Astrocyte (in vitro differentiated cells and primary cell): ENCODE results near the gene VWF. TPM values are rescaled to one million over a fixed set of nuclear protein-coding genes. Genes with fewer than 3 reads are reported as not detected.

Experiments used
- DNase-seq: peaks from one replicate; pipeline ENCODE4 v3.0.0-alpha.2; 2010; ENCODE audit warnings: low read depth
- FAIRE-seq: peaks from 2 replicates; lab custom pipeline; 2011; peaks lifted over from hg19 to GRCh38; lab: Jason Lieb, UNC
- H2AFZ ChIP-seq: 2 replicates; pipeline ENCODE4 v1.6.0; 2012; ENCODE audit warnings: low read depth, low read length, inconsistent platforms
- H3K27ac ChIP-seq: 2 replicates; pipeline ENCODE4 v1.5.1; 2011; ENCODE audit warnings: low read depth, low read length, inconsistent platforms
- H3K27me3 ChIP-seq: 2 replicates; pipeline ENCODE4 v1.6.0; 2011; ENCODE audit warnings: low read length, inconsistent platforms; ENCODE audit not compliant: insufficient read depth
- H3K36me3 ChIP-seq: 2 replicates; pipeline ENCODE4 v1.5.1; 2011; ENCODE audit warnings: low read length, inconsistent platforms; ENCODE audit not compliant: insufficient read depth
- H3K4me1 ChIP-seq: 2 replicates; pipeline ENCODE4 v1.5.1; 2011; ENCODE audit warnings: low read length, inconsistent platforms; ENCODE audit not compliant: insufficient read depth
- H3K4me2 ChIP-seq: 2 replicates; pipeline ENCODE4 v1.6.0; 2012; ENCODE audit warnings: low read length, inconsistent platforms
- H3K4me3 ChIP-seq: 2 replicates; pipeline ENCODE4 v1.5.1; 2011; ENCODE audit warnings: low read depth, mild to moderate bottlenecking, low read length, inconsistent platforms; ENCODE audit not compliant: insufficient read depth
- H3K79me2 ChIP-seq: 2 replicates; pipeline ENCODE4 v1.6.0; 2012; ENCODE audit warnings: mild to moderate bottlenecking, low read length, inconsistent platforms; ENCODE audit not compliant: insufficient read depth
- H3K9ac ChIP-seq: 2 replicates; pipeline ENCODE4 v1.6.0; 2012; ENCODE audit warnings: mild to moderate bottlenecking, low read length, inconsistent platforms
- H3K9me3 ChIP-seq: 2 replicates; pipeline ENCODE4 v1.5.1; 2012; ENCODE audit warnings: low read depth, mild to moderate bottlenecking, low read length, inconsistent platforms; ENCODE audit not compliant: insufficient read depth
- H4K20me1 ChIP-seq: 2 replicates; pipeline ENCODE4 v1.6.0; 2012; ENCODE audit warnings: low read length, inconsistent platforms; ENCODE audit not compliant: insufficient read depth
- H3K27ac Mint-ChIP-seq: one replicate; pipeline ENCODE4 v1.8.0; 2021; ENCODE audit warnings: mild to moderate bottlenecking, mixed read lengths; ENCODE audit not compliant: unreplicated experiment
- H3K27me3 Mint-ChIP-seq: one replicate; pipeline ENCODE4 v1.8.0; 2021; ENCODE audit warnings: low read depth, mixed read lengths; ENCODE audit not compliant: unreplicated experiment
- H3K36me3 Mint-ChIP-seq: one replicate; pipeline ENCODE4 v1.8.0; 2021; ENCODE audit warnings: low read depth, mixed read lengths; ENCODE audit not compliant: unreplicated experiment
- H3K4me1 Mint-ChIP-seq: one replicate; pipeline ENCODE4 v1.8.0; 2021; ENCODE audit warnings: low read depth, mixed read lengths; ENCODE audit not compliant: unreplicated experiment
- H3K4me3 Mint-ChIP-seq: one replicate; pipeline ENCODE4 v1.8.0; 2021; ENCODE audit warnings: mild to moderate bottlenecking, moderate library complexity, mixed read lengths; ENCODE audit not compliant: unreplicated experiment
- H3K9me3 Mint-ChIP-seq: one replicate; pipeline ENCODE4 v1.8.0; 2021; ENCODE audit warnings: mild to moderate bottlenecking, mixed read lengths; ENCODE audit not compliant: unreplicated experiment
- EZH2 ChIP-seq: IDR thresholded peaks from 2 replicates; pipeline ENCODE4 v1.6.1; 2012; ENCODE audit warnings: mild to moderate bottlenecking, low read length, inconsistent platforms; ENCODE audit not compliant: insufficient read depth
- total RNA-seq: library from RNA; stranded (reverse); gene quantifications from 2 replicates; pipeline ENCODE4 v1.2.1, GENCODE V29; 2021
- TF ChIP-seq, protein P1 (sequence below): IDR thresholded peaks from 2 replicates; pipeline ENCODE4 v1.5.1; 2011; ENCODE audit warnings: low read depth, mild to moderate bottlenecking, inconsistent platforms, low read length, moderate library complexity; ENCODE audit not compliant: insufficient read depth

The VWF gene
- total RNA-seq, 1 donor from 2014 or later: 0.23 TPM

GRCh38 chr12:6052940-6053329 is 71.5 kb downstream of the VWF start:
- no peak for TF ChIP-seq EZH2
- TF ChIP-seq, protein P1, sequence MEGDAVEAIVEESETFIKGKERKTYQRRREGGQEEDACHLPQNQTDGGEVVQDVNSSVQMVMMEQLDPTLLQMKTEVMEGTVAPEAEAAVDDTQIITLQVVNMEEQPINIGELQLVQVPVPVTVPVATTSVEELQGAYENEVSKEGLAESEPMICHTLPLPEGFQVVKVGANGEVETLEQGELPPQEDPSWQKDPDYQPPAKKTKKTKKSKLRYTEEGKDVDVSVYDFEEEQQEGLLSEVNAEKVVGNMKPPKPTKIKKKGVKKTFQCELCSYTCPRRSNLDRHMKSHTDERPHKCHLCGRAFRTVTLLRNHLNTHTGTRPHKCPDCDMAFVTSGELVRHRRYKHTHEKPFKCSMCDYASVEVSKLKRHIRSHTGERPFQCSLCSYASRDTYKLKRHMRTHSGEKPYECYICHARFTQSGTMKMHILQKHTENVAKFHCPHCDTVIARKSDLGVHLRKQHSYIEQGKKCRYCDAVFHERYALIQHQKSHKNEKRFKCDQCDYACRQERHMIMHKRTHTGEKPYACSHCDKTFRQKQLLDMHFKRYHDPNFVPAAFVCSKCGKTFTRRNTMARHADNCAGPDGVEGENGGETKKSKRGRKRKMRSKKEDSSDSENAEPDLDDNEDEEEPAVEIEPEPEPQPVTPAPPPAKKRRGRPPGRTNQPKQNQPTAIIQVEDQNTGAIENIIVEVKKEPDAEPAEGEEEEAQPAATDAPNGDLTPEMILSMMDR: no peak
- Histone ChIP-seq H2AFZ (no peak overlapping the region), H3K4me2 (peak overlapping the region; percentile 52)

GRCh38 chr12:6052206-6052939 is 72.1 kb downstream of the VWF start:
- no peak overlapping the region for H3K27ac Mint-ChIP-seq
- FAIRE-seq: no peak
- Histone ChIP-seq H3K27me3 (no peaks in the 10 kb centered on the region), H3K36me3 (no peaks in the 10 kb centered on the region), H4K20me1 (no peaks in the 10 kb centered on the region), H3K9me3 (no peaks in the 10 kb centered on the region), H3K4me1 (peaks cover 28% of the 10 kb centered on the region), H3K79me2 (no peaks in the 10 kb centered on the region), H3K4me3 (no peak overlapping the region), H3K9ac (no peak overlapping the region), H3K27ac (no peak overlapping the region), H3K4me2 (no peak overlapping the region), H2AFZ (no peak overlapping the region)
- H3K4me1 Mint-ChIP-seq: peaks cover 18% of the 10 kb centered on the region
- no peak overlapping the region for H3K4me3 Mint-ChIP-seq
- DNase-seq: no peak
- no peaks in the 10 kb centered on the region for H3K36me3 Mint-ChIP-seq
- peaks cover 16% of the 10 kb centered on the region for H3K27me3 Mint-ChIP-seq
- peaks cover 2% of the 10 kb centered on the region for H3K9me3 Mint-ChIP-seq
- no peak for TF ChIP-seq EZH2
- TF ChIP-seq, protein P1: no peak

More at GRCh38 chr12:6052940-6053329, 71.5 kb downstream of the VWF start:
- Histone ChIP-seq H3K4me1 (peaks cover 22% of the 10 kb centered on the region), H3K27me3 (no peaks in the 10 kb centered on the region), H3K9ac (peak overlapping the region; percentile 9), H3K79me2 (no peaks in the 10 kb centered on the region), H4K20me1 (no peaks in the 10 kb centered on the region), H3K27ac (peak overlapping the region; percentile 38), H3K4me3 (no peak overlapping the region), H3K36me3 (no peaks in the 10 kb centered on the region), H3K9me3 (no peaks in the 10 kb centered on the region)
- Mint-ChIP-seq H3K27me3 (peaks cover 18% of the 10 kb centered on the region), H3K36me3 (no peaks in the 10 kb centered on the region), H3K4me3 (no peak overlapping the region), H3K4me1 (peaks cover 15% of the 10 kb centered on the region), H3K9me3 (peaks cover 2% of the 10 kb centered on the region), H3K27ac (peak overlapping the region; percentile 47)
- FAIRE-seq (peak; percentile 32), DNase-seq (peak; percentile 67)

DNA sequence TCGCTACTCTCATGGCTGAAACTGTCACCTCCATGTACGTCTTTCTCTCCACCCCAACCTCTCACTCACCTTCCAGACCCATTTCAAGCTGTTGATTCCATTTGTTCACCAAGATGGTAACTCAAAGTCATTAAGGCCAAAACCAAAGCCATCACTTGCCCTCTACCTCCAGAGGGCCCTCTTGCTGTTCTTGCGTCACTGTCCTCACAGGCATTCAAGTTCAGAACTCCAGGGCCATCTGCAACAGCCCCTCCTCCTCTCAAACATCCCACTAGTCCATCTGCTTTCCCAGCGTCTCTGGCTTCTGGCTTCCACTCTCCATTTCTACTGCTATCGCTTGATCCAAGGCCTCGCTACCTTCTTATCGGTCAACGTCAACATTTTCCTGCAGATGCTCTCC is 74.5 kb downstream of the VWF start:
- H3K79me2 ChIP-seq: no peaks in the 10 kb centered on the region
- FAIRE-seq (no peak), DNase-seq (no peak)
- no peaks in the 10 kb centered on the region for H3K9me3 ChIP-seq
- Mint-ChIP-seq H3K27ac (no peak overlapping the region), H3K4me1 (peaks cover 21% of the 10 kb centered on the region), H3K9me3 (peaks cover 5% of the 10 kb centered on the region), H3K36me3 (no peaks in the 10 kb centered on the region), H3K4me3 (no peak overlapping the region), H3K27me3 (peaks cover 14% of the 10 kb centered on the region)
- H2AFZ ChIP-seq: no peak overlapping the region
- H4K20me1 ChIP-seq: no peaks in the 10 kb centered on the region
- H3K4me3 ChIP-seq: no peak overlapping the region
- H3K4me1 ChIP-seq: peaks cover 22% of the 10 kb centered on the region
- TF ChIP-seq, protein P1: no peak
- no peak for TF ChIP-seq EZH2
- no peak overlapping the region for H3K4me2 ChIP-seq
- no peak overlapping the region for H3K27ac ChIP-seq
- H3K27me3 ChIP-seq: no peaks in the 10 kb centered on the region
- no peaks in the 10 kb centered on the region for H3K36me3 ChIP-seq
- H3K9ac ChIP-seq: no peak overlapping the region
